C4-2B (cell line): ENCODE results near the gene SMURF1.

ENCODE experiments used
- H3K27ac ChIP-seq: fragments of 450-650 bp; 2 replicates; pipeline ENCODE4 v1.5.1; 2017
- CTCF ChIP-seq: fragments of 450-650 bp; conservative IDR thresholded peaks from 2 replicates; pipeline ENCODE4 v1.5.1; 2017; ENCODE audit warnings: mild to moderate bottlenecking
- ZFX ChIP-seq: fragments of 450-650 bp; IDR thresholded peaks from 2 replicates; pipeline ENCODE4 v1.6.1; 2017

The SMURF1 gene

GRCh38 chr7:99032928-99033327 is 111.0 kb downstream of the SMURF1 start:
- H3K27ac ChIP-seq: no peak overlapping the region
- TF ChIP-seq ZFX (no peak), CTCF (no peak)

- no peak overlapping the region for H3K27ac ChIP-seq
- TF ChIP-seq ZFX: no peak
- no peak for TF ChIP-seq CTCF
These were observed 112.4 kb downstream of the SMURF1 start for GRCh38 chr7:99031496-99031895.

- no peak overlapping the region for H3K27ac ChIP-seq
- TF ChIP-seq ZFX (no peak), CTCF (no peak)
These were observed 113.0 kb downstream of the SMURF1 start for GRCh38 chr7:99030951-99031350.

- TF ChIP-seq CTCF: no peak
- no peak for TF ChIP-seq ZFX
- no peak overlapping the region for H3K27ac ChIP-seq
These were observed 113.5 kb downstream of the SMURF1 start for GRCh38 chr7:99030457-99030856.

- TF ChIP-seq ZFX (no peak), CTCF (no peak)
- H3K27ac ChIP-seq: no peak overlapping the region
These were observed 114.2 kb downstream of the SMURF1 start for GRCh38 chr7:99029466-99030435.

GRCh38 chr7:99028261-99028973 is 115.5 kb downstream of the SMURF1 start:
- no peak for TF ChIP-seq CTCF
- no peak overlapping the region for H3K27ac ChIP-seq

- H3K27ac ChIP-seq: no peak overlapping the region
These were observed 116.1 kb downstream of the SMURF1 start for GRCh38 chr7:99027841-99028240.

More at GRCh38 chr7:99027841-99028240, 116.1 kb downstream of the SMURF1 start:
- TF ChIP-seq ZFX (no peak), CTCF (no peak)
